ENCODE data around the gene DTNBP1. TPM values are rescaled to one million over a fixed set of nuclear protein-coding genes. Genes with fewer than 3 reads are reported as not detected.

The DTNBP1 gene
- total RNA-seq, 1 donor from 2014 or later: 20.1 TPM

GRCh38 chr6:15697895-15698294 is 35.1 kb upstream of the DTNBP1 start:
- TF ChIP-seq CTCF (IDR thresholded peaks at IDR 0.05): no peak
- H3K9me3 Mint-ChIP-seq (ENCODE audit: unreplicated experiment): no peaks in the 10 kb centered on the region
- no peak overlapping the region for H3K27ac Mint-ChIP-seq (ENCODE audit: unreplicated experiment)
- DNase-seq (ENCODE audit: extremely low spot score, unreplicated experiment): no peak
- H3K4me1 Mint-ChIP-seq (ENCODE audit: unreplicated experiment): no peaks in the 10 kb centered on the region
- no peak overlapping the region for H3K4me3 Mint-ChIP-seq (ENCODE audit: unreplicated experiment)
- peaks cover 2% of the 10 kb centered on the region for H3K36me3 Mint-ChIP-seq (ENCODE audit: unreplicated experiment)
- peaks cover 34% of the 10 kb centered on the region for H3K27me3 Mint-ChIP-seq (ENCODE audit: unreplicated experiment)

GRCh38 chr6:15691250-15691869 is 28.5 kb upstream of the DTNBP1 start:
- Mint-ChIP-seq H3K27me3 (ENCODE audit: unreplicated experiment) (peaks cover 7% of the 10 kb centered on the region), H3K27ac (ENCODE audit: unreplicated experiment) (no peak overlapping the region), H3K36me3 (ENCODE audit: unreplicated experiment) (no peaks in the 10 kb centered on the region), H3K4me3 (ENCODE audit: unreplicated experiment) (peak overlapping the region; percentile 36), H3K9me3 (ENCODE audit: unreplicated experiment) (no peaks in the 10 kb centered on the region), H3K4me1 (ENCODE audit: unreplicated experiment) (peaks cover 16% of the 10 kb centered on the region)
- peak; percentile 100 for TF ChIP-seq CTCF (IDR thresholded peaks at IDR 0.05)
- DNase-seq (ENCODE audit: extremely low spot score, unreplicated experiment): peak; percentile 92

- no peak overlapping the region for H3K4me3 Mint-ChIP-seq (ENCODE audit: unreplicated experiment)
Observed at GRCh38 chr6:15690510-15690909, 27.7 kb upstream of the DTNBP1 start.

GRCh38 chr6:15689586-15690482 is 27.0 kb upstream of the DTNBP1 start:
- TF ChIP-seq CTCF (IDR thresholded peaks at IDR 0.05): no peak
- H3K4me1 Mint-ChIP-seq (ENCODE audit: unreplicated experiment): peaks cover 16% of the 10 kb centered on the region
- no peak overlapping the region for H3K27ac Mint-ChIP-seq (ENCODE audit: unreplicated experiment)
- H3K9me3 Mint-ChIP-seq (ENCODE audit: unreplicated experiment): no peaks in the 10 kb centered on the region
- no peak for DNase-seq (ENCODE audit: extremely low spot score, unreplicated experiment)
- peaks cover 3% of the 10 kb centered on the region for H3K27me3 Mint-ChIP-seq (ENCODE audit: unreplicated experiment)
- no peaks in the 10 kb centered on the region for H3K36me3 Mint-ChIP-seq (ENCODE audit: unreplicated experiment)
- no peak overlapping the region for H3K4me3 Mint-ChIP-seq (ENCODE audit: unreplicated experiment)

More at GRCh38 chr6:15690510-15690909, 27.7 kb upstream of the DTNBP1 start:
- Mint-ChIP-seq H3K4me1 (ENCODE audit: unreplicated experiment) (peaks cover 16% of the 10 kb centered on the region), H3K27ac (ENCODE audit: unreplicated experiment) (no peak overlapping the region), H3K36me3 (ENCODE audit: unreplicated experiment) (no peaks in the 10 kb centered on the region), H3K27me3 (ENCODE audit: unreplicated experiment) (peaks cover 5% of the 10 kb centered on the region), H3K9me3 (ENCODE audit: unreplicated experiment) (no peaks in the 10 kb centered on the region)
- no peak for DNase-seq (ENCODE audit: extremely low spot score, unreplicated experiment)
- no peak for TF ChIP-seq CTCF (IDR thresholded peaks at IDR 0.05)

GRCh38 chr6:15685619-15686018 is 22.8 kb upstream of the DTNBP1 start:
- Mint-ChIP-seq H3K4me1 (ENCODE audit: unreplicated experiment) (peaks cover 5% of the 10 kb centered on the region), H3K9me3 (ENCODE audit: unreplicated experiment) (peaks cover 6% of the 10 kb centered on the region), H3K27ac (ENCODE audit: unreplicated experiment) (no peak overlapping the region), H3K27me3 (ENCODE audit: unreplicated experiment) (peaks cover 18% of the 10 kb centered on the region), H3K36me3 (ENCODE audit: unreplicated experiment) (peaks cover 4% of the 10 kb centered on the region), H3K4me3 (ENCODE audit: unreplicated experiment) (no peak overlapping the region)
- no peak for TF ChIP-seq CTCF (IDR thresholded peaks at IDR 0.05)
- DNase-seq (ENCODE audit: extremely low spot score, unreplicated experiment): no peak
